ENCODE data around the gene CLASP1. TPM values are rescaled to one million over a fixed set of nuclear protein-coding genes. Genes with fewer than 3 reads are reported as not detected.
A peak's percentile ranks its signal among the peaks of the same experiment; 100 is the strongest.

CLASP1 gene
- polyA plus RNA-seq, 1 experiment = 12.8 TPM

DNA sequence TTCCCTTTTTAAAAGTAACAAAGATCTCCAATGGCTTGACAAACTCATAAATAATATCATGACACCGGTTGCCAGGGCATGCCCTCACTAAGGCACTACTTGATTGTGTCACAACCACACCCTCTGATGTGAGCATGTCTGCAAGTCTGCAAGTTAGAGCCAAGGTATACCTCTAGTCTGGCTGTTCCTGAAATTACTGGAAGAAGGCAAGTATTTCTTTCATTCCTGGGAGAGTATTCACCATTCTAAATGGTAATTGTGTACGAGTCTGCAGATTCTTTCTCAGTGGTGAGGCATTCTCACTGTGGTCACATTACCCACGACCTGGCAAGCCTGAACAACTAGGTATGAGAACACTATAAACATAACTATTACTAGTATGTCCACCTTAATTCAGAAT lies 144.3 kb downstream of the CLASP1 start:
- no peak overlapping the region for H3K4me3 ChIP-seq (ENCODE audit: low read depth, low read length)
- H3K27me3 ChIP-seq (ENCODE audit: control insufficient read depth, insufficient read depth, low read length) = no peaks in the 10 kb centered on the region
- CTCF ChIA-PET = interaction anchor here (0.6 to 1.4 kb wide), 3 partner anchors 102 to 1308 kb away, joined by 3 to 4 read pairs (median 4); no protein-coding TSS in a partner anchor
- peak overlapping the region; percentile 66 for H3K27ac ChIP-seq (ENCODE audit: low read depth, low read length)
- no peaks in the 10 kb centered on the region for H3K9me3 ChIP-seq (ENCODE audit: control insufficient read depth, insufficient read depth, low read length)
- peak; percentile 58 for DNase-seq (ENCODE audit: low read depth, low spot score)
- POLR2A ChIA-PET = interaction anchor here (2.0 kb wide), 1 partner anchor 25 kb away, joined by 9 read pairs; the partner anchor contains the start of gene RNU4ATAC
- no peak for TF ChIP-seq CTCF (IDR thresholded peaks at IDR 0.05; ENCODE audit: low read depth, low read length)

DNA sequence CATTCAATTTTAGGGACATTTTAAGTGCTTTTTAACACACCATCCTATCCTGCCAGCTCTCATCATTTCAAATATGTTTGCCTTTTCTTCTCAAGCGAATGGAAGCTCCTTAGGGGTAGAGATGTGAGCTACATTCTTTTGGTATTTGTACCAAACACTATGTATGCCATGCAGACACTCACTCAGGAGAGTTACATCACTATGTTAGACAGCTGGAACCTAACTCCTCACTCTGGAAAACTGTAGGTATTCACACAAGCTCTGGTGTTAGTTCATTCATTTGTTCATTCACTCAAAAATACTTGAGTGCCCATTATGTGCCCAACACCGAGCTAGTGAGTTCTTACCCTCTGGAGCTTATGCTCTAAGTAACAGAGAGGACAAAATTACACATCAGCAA lies 144.9 kb downstream of the CLASP1 start:
- Histone ChIP-seq H3K9me3 (ENCODE audit: control insufficient read depth, insufficient read depth, low read length) (no peaks in the 10 kb centered on the region), H3K4me3 (ENCODE audit: low read depth, low read length) (no peak overlapping the region), H3K27ac (ENCODE audit: low read depth, low read length) (peak overlapping the region; percentile 49), H3K27me3 (ENCODE audit: control insufficient read depth, insufficient read depth, low read length) (no peaks in the 10 kb centered on the region)
- TF ChIP-seq CTCF (IDR thresholded peaks at IDR 0.05; ENCODE audit: low read depth, low read length) = no peak
- POLR2A ChIA-PET = interaction anchor here (2.0 kb wide), 1 partner anchor 26 kb away, joined by 9 read pairs; the partner anchor contains the start of gene RNU4ATAC
- CTCF ChIA-PET = interaction anchor here (0.6 to 1.4 kb wide), 2 partner anchors 102 to 419 kb away, joined by 4 to 5 read pairs; no protein-coding TSS in a partner anchor
- no peak for DNase-seq (ENCODE audit: low read depth, low spot score)

- no peak for TF ChIP-seq CTCF (IDR thresholded peaks at IDR 0.05; ENCODE audit: low read depth, low read length)
- POLR2A ChIA-PET = no interaction called here
- CTCF ChIA-PET = no interaction called here
- Histone ChIP-seq H3K27me3 (ENCODE audit: control insufficient read depth, insufficient read depth, low read length) (no peaks in the 10 kb centered on the region), H3K9me3 (ENCODE audit: control insufficient read depth, insufficient read depth, low read length) (no peaks in the 10 kb centered on the region), H3K4me3 (ENCODE audit: low read depth, low read length) (no peak overlapping the region), H3K27ac (ENCODE audit: low read depth, low read length) (peak overlapping the region; percentile 60)
- DNase-seq (ENCODE audit: low read depth, low spot score) = no peak
Measured at GRCh38 chr2:121502781-121503180, 146.5 kb downstream of the CLASP1 start.

DNA sequence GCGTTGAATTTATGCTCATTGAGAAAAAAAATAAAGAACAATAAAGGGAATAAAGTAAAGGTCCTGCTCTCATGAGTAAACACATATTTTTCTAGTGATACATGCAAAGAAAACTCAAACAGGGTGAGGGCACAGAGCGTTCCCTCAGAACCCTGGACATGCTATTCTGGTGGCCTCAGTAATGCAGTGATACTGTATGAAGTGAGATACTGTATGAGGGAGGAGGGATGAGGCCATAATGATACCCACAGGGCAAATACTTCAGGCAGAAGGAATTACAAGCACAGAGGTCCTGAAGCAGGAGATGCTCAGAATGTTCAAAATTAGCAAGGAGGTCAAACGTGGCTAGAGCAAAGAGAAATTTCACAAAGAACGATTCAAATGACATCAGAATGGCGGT lies 147.0 kb downstream of the CLASP1 start:
- no peak for DNase-seq (ENCODE audit: low read depth, low spot score)
- no peaks in the 10 kb centered on the region for H3K9me3 ChIP-seq (ENCODE audit: control insufficient read depth, insufficient read depth, low read length)
- TF ChIP-seq CTCF (IDR thresholded peaks at IDR 0.05; ENCODE audit: low read depth, low read length) = no peak
- ChIA-PET CTCF (no interaction called here), POLR2A (no interaction called here)
- H3K27ac ChIP-seq (ENCODE audit: low read depth, low read length) = peak overlapping the region; percentile 60
- H3K27me3 ChIP-seq (ENCODE audit: control insufficient read depth, insufficient read depth, low read length) = no peaks in the 10 kb centered on the region
- no peak overlapping the region for H3K4me3 ChIP-seq (ENCODE audit: low read depth, low read length)

DNA sequence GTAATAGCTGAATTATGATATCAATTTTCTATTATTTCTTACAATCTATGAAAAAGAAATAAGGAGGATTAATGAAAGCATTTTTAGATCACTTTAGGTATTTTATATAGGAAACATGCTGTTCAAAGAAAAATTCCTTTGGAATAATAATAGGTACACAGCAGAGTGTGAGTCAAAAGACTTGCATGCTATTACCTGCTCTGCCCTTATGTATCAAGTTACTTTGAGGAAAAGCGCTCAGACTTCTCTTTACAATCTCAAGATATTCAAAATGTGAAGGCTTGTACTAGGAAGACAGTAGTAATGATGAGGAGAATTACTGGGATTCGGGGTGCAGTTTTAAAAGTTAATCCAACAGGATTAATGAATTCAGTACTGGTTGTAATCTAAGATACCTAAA lies 147.7 kb downstream of the CLASP1 start:
- H3K27me3 ChIP-seq (ENCODE audit: control insufficient read depth, insufficient read depth, low read length) = no peaks in the 10 kb centered on the region
- H3K9me3 ChIP-seq (ENCODE audit: control insufficient read depth, insufficient read depth, low read length) = no peaks in the 10 kb centered on the region
- no peak overlapping the region for H3K27ac ChIP-seq (ENCODE audit: low read depth, low read length)
- DNase-seq (ENCODE audit: low read depth, low spot score) = no peak
- POLR2A ChIA-PET = no interaction called here
- CTCF ChIA-PET = interaction anchor here (1.1 kb wide), 1 partner anchor 145 kb away, joined by 4 read pairs; no protein-coding TSS in a partner anchor
- no peak for TF ChIP-seq CTCF (IDR thresholded peaks at IDR 0.05; ENCODE audit: low read depth, low read length)
- H3K4me3 ChIP-seq (ENCODE audit: low read depth, low read length) = no peak overlapping the region
